Measurements from ENCODE around the gene ZNF700.
"Not testable (repeated sequence)": the region's sequence is repeated elsewhere in the genome, so short reads cannot be mapped to it uniquely, and the experiment has no call there.

The ZNF700 gene

DNA sequence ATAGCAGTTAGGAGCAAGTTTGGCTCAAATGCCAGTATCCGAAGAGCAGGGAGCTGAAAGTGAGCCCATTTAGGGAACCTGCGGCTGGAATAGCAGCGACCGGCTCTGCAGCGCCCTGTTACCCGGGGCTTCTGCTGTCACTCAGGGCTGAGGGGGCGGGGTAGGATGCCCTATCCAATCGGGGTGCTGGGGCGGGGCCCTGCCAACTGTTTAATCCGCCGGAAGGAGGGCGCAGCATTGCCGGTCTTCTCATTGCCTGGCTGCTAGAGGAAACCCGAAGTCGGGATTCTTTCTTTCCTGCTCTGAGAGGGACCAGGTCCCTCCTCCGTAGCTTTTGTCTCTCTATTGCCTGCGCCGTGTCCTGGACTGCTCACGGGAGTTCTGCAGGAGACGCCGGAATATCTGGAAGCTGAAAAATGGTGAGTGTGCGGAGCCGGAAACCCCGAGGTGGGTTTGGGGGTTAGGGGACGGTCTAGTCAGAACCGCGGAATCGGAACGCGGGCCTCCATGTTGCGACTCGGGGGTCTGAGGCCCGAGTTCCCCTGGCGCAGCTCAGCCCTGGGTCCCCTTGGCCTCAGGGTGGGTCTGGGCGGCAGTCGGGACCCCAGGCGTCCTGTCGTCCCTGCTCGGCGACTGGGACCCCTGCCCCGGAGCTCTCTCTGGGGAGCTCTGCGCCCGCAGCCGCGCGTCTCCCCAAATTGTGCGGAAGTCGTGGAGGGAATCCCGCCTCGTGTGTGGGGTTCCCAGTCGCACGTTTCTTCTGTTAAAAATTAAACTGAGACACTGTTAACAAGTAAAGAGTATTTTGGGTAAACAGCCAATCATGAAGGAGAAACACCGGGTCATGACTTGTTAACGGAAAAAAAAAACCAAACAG, 62.7 kb downstream of the ZNF700 start:
- Mint-ChIP-seq H3K36me3 (no peaks in the 10 kb centered on the region), H3K9me3 (no peaks in the 10 kb centered on the region), H3K27me3 (no peaks in the 10 kb centered on the region), H3K4me3 (peak overlapping the region; percentile 91), H3K27ac (peak overlapping the region; percentile 93), H3K4me1 (peaks cover 8% of the 10 kb centered on the region)
- peak; percentile 92 for ATAC-seq (ENCODE audit: low read depth)
- DNase-seq (ENCODE audit: low spot score in 2 of 2), result peak; percentile 78 to 83

DNA sequence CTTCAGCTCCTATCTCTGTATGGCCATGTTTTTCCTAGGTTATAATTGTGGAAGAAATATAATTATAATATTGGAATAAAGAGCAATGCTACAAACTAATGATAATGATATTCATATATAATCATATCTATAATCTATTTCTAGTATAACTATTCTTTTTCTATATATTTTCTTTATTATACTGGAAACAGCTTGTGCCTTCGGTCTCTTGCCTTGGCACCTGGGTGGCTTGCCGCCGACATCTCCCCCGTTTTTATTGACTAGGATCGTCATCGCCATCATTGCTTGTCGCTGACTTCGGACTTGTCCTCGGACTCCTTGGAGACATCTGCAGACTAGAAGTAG, 64.2 kb downstream of the ZNF700 start:
- peak overlapping the region; percentile 91 for H3K4me3 Mint-ChIP-seq
- no peaks in the 10 kb centered on the region for H3K27me3 Mint-ChIP-seq
- H3K36me3 Mint-ChIP-seq, result no peaks in the 10 kb centered on the region
- ATAC-seq (ENCODE audit: low read depth) (no peak), DNase-seq (ENCODE audit: low spot score in 2 of 2) (no peak)
- H3K9me3 Mint-ChIP-seq, result no peaks in the 10 kb centered on the region
- H3K4me1 Mint-ChIP-seq, result peaks cover 12% of the 10 kb centered on the region
- peak overlapping the region; percentile 93 for H3K27ac Mint-ChIP-seq

DNA sequence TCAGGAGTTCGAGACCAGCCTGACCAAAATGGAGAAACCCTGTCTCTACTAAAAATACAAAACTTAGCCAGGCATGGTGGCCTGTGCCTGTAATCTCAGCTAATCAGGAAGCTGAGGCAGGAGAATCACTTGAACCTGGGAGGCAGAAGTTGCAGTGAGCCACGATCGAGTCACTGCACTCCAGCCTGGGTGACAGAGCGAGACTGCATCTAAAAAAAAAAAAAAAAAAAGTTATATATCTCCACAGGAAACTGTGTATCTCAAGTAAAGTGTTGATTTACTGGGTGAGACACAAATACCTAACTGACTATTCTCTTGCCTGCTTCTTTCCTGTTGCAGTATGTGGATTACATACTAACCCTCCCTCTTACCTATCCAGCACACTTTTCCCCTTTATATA, 67.0 kb downstream of the ZNF700 start:
- H3K36me3 Mint-ChIP-seq; ATAC-seq (ENCODE audit: low read depth); H3K27me3 Mint-ChIP-seq; H3K9me3 Mint-ChIP-seq; H3K4me3 Mint-ChIP-seq; H3K27ac Mint-ChIP-seq; DNase-seq (ENCODE audit: low spot score in 2 of 2): not testable (repeated sequence)
- H3K4me1 Mint-ChIP-seq, result peaks cover 12% of the 10 kb centered on the region

DNA sequence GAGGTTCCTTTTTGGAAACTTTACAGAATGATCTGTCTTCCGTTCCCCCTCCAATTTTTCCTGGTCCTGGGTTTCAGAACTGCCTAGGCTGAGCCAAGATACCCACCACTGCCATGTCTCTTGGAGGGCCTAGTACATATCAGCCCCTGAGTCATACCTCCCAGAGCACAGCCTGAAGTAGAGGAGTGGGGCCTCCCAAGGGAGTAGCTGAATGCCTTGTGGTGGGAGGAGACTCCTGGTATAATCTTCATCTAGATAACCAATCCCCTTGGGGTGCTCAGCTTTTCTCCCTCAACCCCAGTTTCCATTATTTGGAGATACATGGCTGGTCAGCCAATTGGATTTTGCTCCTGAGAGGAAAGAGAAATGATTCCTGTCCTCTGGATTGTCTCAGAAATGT, 70.3 kb downstream of the ZNF700 start:
- ATAC-seq (ENCODE audit: low read depth), result no peak
- Mint-ChIP-seq H3K27ac (no peak overlapping the region), H3K4me1 (peaks cover 17% of the 10 kb centered on the region)

More for the DNA sequence above, 70.3 kb downstream of the ZNF700 start:
- H3K4me3 Mint-ChIP-seq, result no peak overlapping the region
- H3K36me3 Mint-ChIP-seq, result no peaks in the 10 kb centered on the region
- no peak for DNase-seq (ENCODE audit: low spot score in 2 of 2)
- H3K27me3 Mint-ChIP-seq, result no peaks in the 10 kb centered on the region
- H3K9me3 Mint-ChIP-seq, result no peaks in the 10 kb centered on the region
